ENCODE data around the gene MAP3K19.

The MAP3K19 gene

GRCh38 chr2:134932864-134933526 lies 114.3 kb downstream of the MAP3K19 start:
- no peak for DNase-seq (ENCODE audit: low spot score)

DNA sequence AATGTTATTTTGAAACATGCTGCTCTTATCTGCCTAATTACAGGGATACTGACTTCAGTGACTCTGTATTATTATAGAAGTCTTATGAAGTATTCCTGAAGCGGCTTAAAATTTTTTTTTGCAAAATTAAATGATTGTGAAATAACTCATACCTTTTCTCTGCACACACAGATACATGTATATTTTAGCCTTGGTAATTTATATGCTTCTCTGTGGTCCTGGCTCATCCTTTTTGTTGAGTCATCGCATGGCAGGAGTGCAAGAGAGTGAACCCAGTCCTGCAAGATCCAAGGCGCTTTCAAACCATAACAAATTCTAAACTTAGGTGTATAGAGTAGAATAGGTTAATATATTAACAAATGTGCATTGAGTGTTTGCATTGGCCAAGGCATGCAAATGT lies 120.1 kb downstream of the MAP3K19 start:
- no peak for DNase-seq (ENCODE audit: low spot score)

- no peak for DNase-seq (ENCODE audit: low spot score)
Measured at GRCh38 chr2:134926231-134926931, 120.9 kb downstream of the MAP3K19 start.

DNA sequence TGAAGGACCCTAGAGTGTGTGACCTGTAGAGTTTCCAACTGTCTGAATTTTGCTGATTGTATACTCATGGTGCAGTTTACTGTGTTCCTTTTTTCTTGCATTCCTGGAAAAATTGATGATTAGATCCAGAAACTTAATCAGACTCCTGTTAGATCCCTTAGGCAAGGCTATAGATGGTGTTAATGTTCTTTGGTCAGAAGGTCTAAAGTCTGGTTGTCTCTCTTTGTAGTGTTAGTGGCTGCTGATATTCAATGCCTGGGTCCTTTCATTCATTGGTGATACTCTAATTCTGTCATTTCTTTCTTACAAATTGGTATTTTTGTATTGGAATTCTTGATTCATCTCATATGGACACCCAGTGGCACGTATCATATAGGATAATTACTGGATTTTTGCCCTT lies 122.3 kb downstream of the MAP3K19 start:
- no peak for DNase-seq (ENCODE audit: low spot score)

DNA sequence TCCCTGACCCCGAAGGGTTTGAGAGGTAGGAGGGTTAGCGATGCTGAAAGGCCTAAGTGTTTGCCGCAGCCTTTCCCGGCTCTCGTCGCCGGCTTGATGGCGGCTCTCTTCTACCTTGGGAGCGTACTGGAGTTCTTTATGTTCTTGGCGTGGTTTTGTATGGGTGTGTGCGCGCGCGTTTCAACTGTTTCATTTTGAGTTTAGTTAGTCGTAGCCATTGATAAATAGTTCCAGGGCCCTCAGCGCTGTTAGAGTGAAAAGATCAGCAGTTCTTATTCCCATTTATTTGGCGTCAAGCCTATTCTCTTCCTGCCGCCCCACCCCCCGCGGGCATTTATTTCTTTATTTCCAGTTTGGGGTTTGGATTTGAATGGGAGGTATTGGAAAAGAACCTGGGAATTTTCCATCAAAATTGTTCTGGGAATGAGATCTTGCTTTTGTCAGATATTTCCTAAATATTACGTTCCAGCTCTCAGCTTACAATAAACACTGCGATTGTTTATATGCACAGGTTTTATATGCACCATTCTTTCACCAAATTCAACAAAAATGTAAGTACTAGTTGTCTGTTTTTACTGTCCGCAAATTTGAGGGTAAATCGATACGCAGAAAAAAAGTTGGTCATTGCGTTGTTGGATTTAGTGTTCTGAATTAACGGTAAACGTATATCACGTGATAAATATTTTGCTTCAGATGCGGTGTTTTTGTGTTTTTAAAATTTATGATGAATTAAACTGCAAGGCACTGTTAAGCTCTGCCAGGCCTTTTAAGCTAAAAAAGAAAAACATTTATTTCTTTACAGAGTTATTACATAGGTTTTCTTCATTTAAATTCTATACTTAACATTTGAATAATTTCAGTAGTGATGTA lies 127.7 kb downstream of the MAP3K19 start:
- DNase-seq (ENCODE audit: low spot score), result peak; percentile 14

GRCh38 chr2:134918526-134919340 lies 128.5 kb downstream of the MAP3K19 start, which contains the start of gene CCNT2:
TSS of gene CCNT2 (plus strand) at chr2:134918822. CDS start at chr2:134918855, 33 bp downstream.
- DNase-seq (ENCODE audit: low spot score), result peak; percentile 97

GRCh38 chr2:134917888-134918525 lies 129.2 kb downstream of the MAP3K19 start:
- DNase-seq (ENCODE audit: low spot score), result no peak

- DNase-seq (ENCODE audit: low spot score), result no peak
Measured at GRCh38 chr2:134917360-134917865, 129.8 kb downstream of the MAP3K19 start.
